PC-9 (cell line): ENCODE results near the gene ATP11A. TPM values are rescaled to one million over a fixed set of nuclear protein-coding genes. Genes with fewer than 3 reads are reported as not detected.
"Not testable (repeated sequence)": the region's sequence is repeated elsewhere in the genome, so short reads cannot be mapped to it uniquely, and the experiment has no call there.

ENCODE experiments used
- BruUV-seq: library from RNA; stranded (reverse); fragments of 400-500 nt; replicated peaks from 2 replicates; lab custom pipeline; 2021; lab: Mats Ljungman, UMichigan
- CTCF ChIA-PET: fragments of 300-600 bp; sonication (Branson Sonifier 250); formaldehyde crosslinking; loops from one replicate; lab custom pipeline; 2022; ENCODE audit warnings: antibody characterized with exemption; lab: Charles Lee
- POLR2A ChIA-PET: fragments of 300-600 bp; sonication (Branson Sonifier 250); formaldehyde crosslinking; loops from one replicate; lab custom pipeline; 2022; ENCODE audit warnings: antibody characterized with exemption; ENCODE audit not compliant: unreplicated experiment; lab: Charles Lee
- DNase-seq, 2 experiments: peaks; one replicate each; pipeline versions ENCODE4 v3.0.0 to v3.0.0-alpha.2; 2015 to 2022; ENCODE audit warnings: mixed read lengths in 1 of 2
- H2AFZ ChIP-seq: fragments of 200-600 bp; sonication (generic); 2 replicates; pipeline ENCODE4 v1.8.1; 2017; ENCODE audit warnings: antibody characterized with exemption
- H3F3A ChIP-seq: fragments of 200-600 bp; sonication (generic); 2 replicates; pipeline ENCODE4 v1.8.1; 2017; ENCODE audit warnings: antibody characterized with exemption, mild to moderate bottlenecking, low read depth; ENCODE audit not compliant: insufficient read depth
- H3K27ac ChIP-seq: fragments of 200-600 bp; sonication (generic); 2 replicates; pipeline ENCODE4 v1.6.1; 2016; ENCODE audit warnings: mixed run types
- H3K27me3 ChIP-seq: fragments of 200-600 bp; sonication (generic); 2 replicates; pipeline ENCODE4 v1.6.1; 2016; ENCODE audit warnings: low read depth, mixed run types; ENCODE audit not compliant: insufficient read depth
- H3K36me3 ChIP-seq: fragments of 200-600 bp; sonication (generic); 2 replicates; pipeline ENCODE4 v1.6.1; 2016; ENCODE audit warnings: low read depth, mixed run types
- H3K4me1 ChIP-seq: fragments of 200-600 bp; sonication (generic); replicated peaks from 2 replicates; pipeline ENCODE4 v1.6.1; 2016; ENCODE audit warnings: mixed run types; ENCODE audit not compliant: insufficient read depth
- H3K4me2 ChIP-seq: fragments of 200-600 bp; sonication (generic); 2 replicates; pipeline ENCODE4 v1.6.1; 2017; ENCODE audit warnings: mixed run types
- H3K4me3 ChIP-seq: fragments of 200-600 bp; sonication (generic); 2 replicates; pipeline ENCODE4 v1.6.1; 2016; ENCODE audit warnings: mixed run types
- H3K79me2 ChIP-seq: fragments of 200-600 bp; sonication (generic); 2 replicates; pipeline ENCODE4 v1.6.1; 2017; ENCODE audit warnings: low read depth, mixed run types
- H3K9me2 ChIP-seq: fragments of 200-600 bp; sonication (generic); 2 replicates; pipeline ENCODE4 v1.8.1; 2017; ENCODE audit warnings: mild to moderate bottlenecking; ENCODE audit not compliant: insufficient read depth
- H3K9me3 ChIP-seq: fragments of 200-600 bp; sonication (generic); 2 replicates; pipeline ENCODE4 v1.8.1; 2016; ENCODE audit warnings: low read depth; ENCODE audit not compliant: insufficient read depth
- H4K20me1 ChIP-seq: fragments of 200-600 bp; sonication (generic); 2 replicates; pipeline ENCODE4 v1.8.1; 2017; ENCODE audit not compliant: insufficient read depth
- CTCF ChIP-seq: fragments of 200-600 bp; sonication (generic); conservative IDR thresholded peaks from 2 replicates; pipeline ENCODE4 v1.6.1; 2017; ENCODE audit warnings: mixed run types, antibody characterized with exemption, mild to moderate bottlenecking, moderate library complexity
- EZH2 ChIP-seq: fragments of 200-600 bp; sonication (generic); IDR thresholded peaks from 2 replicates; pipeline ENCODE4 v1.8.0; 2017; ENCODE audit warnings: antibody characterized with exemption, low read depth
- intact Hi-C: fragments of 100-400 bp; cut with micrococcal nuclease; formaldehyde crosslinking; loops from one replicate; pipeline ENCODE4 v1.10.0; 2022; ENCODE audit not compliant: unreplicated experiment
- total RNA-seq: library from RNA; stranded (reverse); gene quantifications from 2 replicates; pipeline ENCODE4 v1.2.3, GENCODE V29; 2021

ATP11A gene
- total RNA-seq, 1 experiment from 2014 or later, result 92.2 TPM

- Histone ChIP-seq H3F3A (peaks cover 12% of the 10 kb centered on the region; the same call in 1 of the 2 replicates), H3K4me3 (no peak overlapping the region), H3K9me2 (no peaks in the 10 kb centered on the region), H3K4me1 (no peaks in the 10 kb centered on the region), H3K79me2 (no peaks in the 10 kb centered on the region), H4K20me1 (no peaks in the 10 kb centered on the region; the same call in 1 of the 2 replicates), H3K9me3 (no peaks in the 10 kb centered on the region), H2AFZ (no peak overlapping the region), H3K36me3 (peaks cover 32% of the 10 kb centered on the region), H3K27me3 (no peaks in the 10 kb centered on the region), H3K4me2 (no peak overlapping the region), H3K27ac (no peak overlapping the region)
- no TSS peak for BruUV-seq
- POLR2A ChIA-PET, result no interaction called here
- DNase-seq, result no peak
- CTCF ChIA-PET, result no interaction called here
- TF ChIP-seq EZH2, result no peak
- TF ChIP-seq CTCF, result no peak
- intact Hi-C loops, result no loop called here
These were observed 169.4 kb downstream of the ATP11A start for GRCh38 chr13:112859128-112859816.

GRCh38 chr13:112859817-112860190 lies 170.0 kb downstream of the ATP11A start:
- H4K20me1 ChIP-seq, result no peaks in the 10 kb centered on the region; the same call in 1 of the 2 replicates
- intact Hi-C loops, result no loop called here
- peak; percentile 15 to 52 for DNase-seq
- no peaks in the 10 kb centered on the region for H3K9me3 ChIP-seq
- no peaks in the 10 kb centered on the region for H3K79me2 ChIP-seq
- no peak overlapping the region for H3K27ac ChIP-seq
- H2AFZ ChIP-seq, result no peak overlapping the region
- H3K9me2 ChIP-seq, result no peaks in the 10 kb centered on the region
- no peak overlapping the region for H3K4me3 ChIP-seq
- BruUV-seq, result no TSS peak
- no peaks in the 10 kb centered on the region for H3K4me1 ChIP-seq
- peaks cover 32% of the 10 kb centered on the region for H3K36me3 ChIP-seq
- ChIA-PET POLR2A (interaction anchor here (0.7 kb wide), 1 partner anchor 79 kb away, joined by 26 read pairs; no protein-coding TSS in a partner anchor), CTCF (interaction anchor here (0.7 kb wide), 1 partner anchor 139 kb away, joined by 8 read pairs; no protein-coding TSS in a partner anchor)
- no peaks in the 10 kb centered on the region for H3K27me3 ChIP-seq
- no peak for TF ChIP-seq CTCF
- no peak for TF ChIP-seq EZH2
- H3K4me2 ChIP-seq, result no peak overlapping the region
- peaks cover 12% of the 10 kb centered on the region; the same call in 1 of the 2 replicates for H3F3A ChIP-seq

GRCh38 chr13:112861876-112862615 lies 172.2 kb downstream of the ATP11A start:
- intact Hi-C loops, result no loop called here
- no peaks in the 10 kb centered on the region for H3K9me3 ChIP-seq
- no peak for DNase-seq
- CTCF ChIA-PET, result no interaction called here
- no peaks in the 10 kb centered on the region for H3K4me1 ChIP-seq
- H3K79me2 ChIP-seq, result no peaks in the 10 kb centered on the region
- POLR2A ChIA-PET, result no interaction called here
- no peaks in the 10 kb centered on the region for H3K9me2 ChIP-seq
- H2AFZ ChIP-seq, result no peak overlapping the region
- no peak overlapping the region for H3K4me3 ChIP-seq
- no peak overlapping the region for H3K4me2 ChIP-seq
- H3K27ac ChIP-seq, result no peak overlapping the region
- no peak for TF ChIP-seq CTCF
- TF ChIP-seq EZH2, result no peak
- no TSS peak for BruUV-seq
- H4K20me1 ChIP-seq, result no peaks in the 10 kb centered on the region; the same call in 1 of the 2 replicates
- peaks cover 7% of the 10 kb centered on the region; the same call in 1 of the 2 replicates for H3F3A ChIP-seq
- H3K36me3 ChIP-seq, result peaks cover 12% of the 10 kb centered on the region
- no peaks in the 10 kb centered on the region for H3K27me3 ChIP-seq

GRCh38 chr13:112863356-112863755 lies 173.5 kb downstream of the ATP11A start:
- H3K4me1 ChIP-seq, H3K4me2 ChIP-seq, BruUV-seq, CTCF ChIA-PET, intact Hi-C loops, H3K27ac ChIP-seq, H2AFZ ChIP-seq, DNase-seq, H4K20me1 ChIP-seq, H3K36me3 ChIP-seq, H3K27me3 ChIP-seq, H3K9me2 ChIP-seq, POLR2A ChIA-PET, H3F3A ChIP-seq, H3K79me2 ChIP-seq, H3K9me3 ChIP-seq, H3K4me3 ChIP-seq: not testable (repeated sequence)

GRCh38 chr13:112865478-112865877 lies 175.6 kb downstream of the ATP11A start:
- CTCF ChIA-PET, H3K4me3 ChIP-seq: not testable (repeated sequence)

More at GRCh38 chr13:112865478-112865877, 175.6 kb downstream of the ATP11A start:
- H3F3A ChIP-seq, H3K36me3 ChIP-seq, H3K4me2 ChIP-seq, H2AFZ ChIP-seq, H3K27me3 ChIP-seq, H3K9me2 ChIP-seq, BruUV-seq, H3K79me2 ChIP-seq, H3K9me3 ChIP-seq, intact Hi-C loops, H4K20me1 ChIP-seq, POLR2A ChIA-PET, H3K27ac ChIP-seq, H3K4me1 ChIP-seq, DNase-seq: not testable (repeated sequence)
